GM23248 (cell line): ENCODE measurements around the gene LOC101059915.
"Not testable (repeated sequence)": the region's sequence is repeated elsewhere in the genome, so short reads cannot be mapped to it uniquely, and the experiment has no call there.

Experiments
- DNase-seq: peaks from one replicate; pipeline ENCODE4 v3.0.0-alpha.2; 2015
- H2AFZ ChIP-seq: fragments of 200-600 bp; sonication (generic); 2 replicates; pipeline ENCODE4 v1.6.1; 2016; ENCODE audit warnings: antibody characterized with exemption
- H3F3A ChIP-seq: fragments of 200-600 bp; sonication (generic); 2 replicates; pipeline ENCODE4 v1.6.1; 2016; ENCODE audit warnings: mild to moderate bottlenecking, antibody characterized with exemption, mixed run types; ENCODE audit not compliant: insufficient read depth
- H3K27ac ChIP-seq: fragments of 200-600 bp; sonication (generic); 2 replicates; pipeline ENCODE4 v1.5.1; 2016; ENCODE audit warnings: mild to moderate bottlenecking
- H3K27me3 ChIP-seq: fragments of 200-600 bp; sonication (generic); replicated peaks from 2 replicates; pipeline ENCODE4 v1.6.1; 2016; ENCODE audit warnings: mild to moderate bottlenecking; ENCODE audit not compliant: insufficient read depth
- H3K36me3 ChIP-seq: fragments of 200-600 bp; sonication (generic); 2 replicates; pipeline ENCODE4 v1.6.1; 2016; ENCODE audit warnings: low read depth, mild to moderate bottlenecking
- H3K4me1 ChIP-seq: fragments of 200-600 bp; sonication (generic); 2 replicates; pipeline ENCODE4 v1.6.1; 2016; ENCODE audit warnings: mild to moderate bottlenecking; ENCODE audit not compliant: insufficient read depth
- H3K4me2 ChIP-seq: fragments of 200-600 bp; sonication (generic); one replicate; pipeline ENCODE4 v1.6.1; 2016; ENCODE audit warnings: mild to moderate bottlenecking; ENCODE audit not compliant: unreplicated experiment
- H3K4me3 ChIP-seq: fragments of 200-600 bp; sonication (generic); 2 replicates; pipeline ENCODE4 v1.5.1; 2016; ENCODE audit warnings: mild to moderate bottlenecking
- H3K79me2 ChIP-seq: fragments of 200-600 bp; sonication (generic); 2 replicates; pipeline ENCODE4 v1.6.1; 2016; ENCODE audit warnings: mild to moderate bottlenecking; ENCODE audit not compliant: insufficient read depth
- H3K9ac ChIP-seq: fragments of 200-600 bp; sonication (generic); 2 replicates; pipeline ENCODE4 v1.6.1; 2016; ENCODE audit warnings: mild to moderate bottlenecking
- H3K9me2 ChIP-seq: fragments of 200-600 bp; sonication (generic); 2 replicates; pipeline ENCODE4 v1.6.1; 2016; ENCODE audit warnings: mixed run types, mild to moderate bottlenecking, moderate library complexity; ENCODE audit not compliant: insufficient read depth
- H3K9me3 ChIP-seq: fragments of 200-600 bp; sonication (generic); one replicate; pipeline ENCODE4 v1.6.1; 2017; ENCODE audit warnings: low read depth
- H4K20me1 ChIP-seq: fragments of 200-600 bp; sonication (generic); 2 replicates; pipeline ENCODE4 v1.6.0; 2016; ENCODE audit not compliant: insufficient read depth
- EZH2 ChIP-seq: fragments of 200-600 bp; sonication (generic); IDR thresholded peaks from 2 replicates; pipeline ENCODE4 v1.6.1; 2018; ENCODE audit warnings: antibody characterized with exemption, mild to moderate bottlenecking; ENCODE audit not compliant: insufficient read depth, poor library complexity, severe bottlenecking
- EZH2phosphoT487 ChIP-seq: fragments of 200-600 bp; sonication (generic); IDR thresholded peaks from 2 replicates; pipeline ENCODE4 v1.6.1; 2018; ENCODE audit warnings: antibody characterized with exemption, moderate library complexity, mild to moderate bottlenecking, low read depth; ENCODE audit not compliant: insufficient read depth
- WGBS, 2 experiments: methylation state at CpG; one replicate each; pipeline ENCODE4 v1.1.6; 2015 to 2017; ENCODE audit warnings: low lambda C conversion rate in 2 of 2, low coverage in 1 of 2; ENCODE audit errors: missing lambda C conversion rate in 2 of 2; 5-methylcytosine and 5-hydroxymethylcytosine counted together
- in situ Hi-C: fragments of 300-500 bp; cut with MboI; formaldehyde crosslinking; loops from 2 replicates; pipeline ENCODE4 v1.15.0; 2020

The LOC101059915 gene

DNA sequence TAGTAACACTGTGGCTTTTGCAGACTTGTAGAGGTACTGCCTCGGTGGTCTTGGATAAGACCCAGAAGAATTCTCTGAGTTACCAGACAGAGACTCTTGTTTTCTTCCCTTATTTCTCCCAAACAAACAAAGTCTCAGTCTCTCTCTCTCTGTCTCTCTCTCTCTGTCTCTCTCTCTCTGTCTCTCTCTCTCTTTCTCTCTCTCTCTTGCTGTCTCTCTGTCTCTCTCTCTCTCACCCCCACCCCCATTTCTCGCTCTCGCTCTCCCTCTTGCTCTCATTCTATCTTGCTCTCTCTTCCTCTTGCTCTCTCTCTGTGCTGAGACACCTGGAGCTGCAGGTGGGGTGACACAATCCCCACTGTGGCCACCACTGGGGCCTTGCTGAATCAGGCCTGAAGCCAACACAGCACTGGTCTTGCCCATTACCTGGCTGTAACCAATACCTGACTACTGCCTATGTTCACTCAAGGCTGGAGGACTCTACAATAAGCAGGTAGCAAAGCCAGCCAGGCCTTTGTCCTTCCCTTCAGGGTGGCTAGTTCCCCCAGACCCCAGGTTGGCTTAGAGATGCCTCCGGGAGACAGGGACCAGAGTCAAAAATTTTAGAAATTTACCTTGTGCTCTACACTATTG is 12.3 kb downstream of the LOC101059915 start:
- no peaks in the 10 kb centered on the region for H3K79me2 ChIP-seq
- no peak overlapping the region for H2AFZ ChIP-seq
- no peaks in the 10 kb centered on the region for H3F3A ChIP-seq
- no peaks in the 10 kb centered on the region for H3K4me1 ChIP-seq
- H3K9me2 ChIP-seq: no peaks in the 10 kb centered on the region
- no peak overlapping the region for H3K4me2 ChIP-seq
- H3K4me3 ChIP-seq: no peak overlapping the region
- no peaks in the 10 kb centered on the region for H4K20me1 ChIP-seq
- no peaks in the 10 kb centered on the region for H3K27me3 ChIP-seq
- 78 to 100% methylated on average over 1 to 4 of the region's 4 CpGs for WGBS, 2 experiments
- H3K36me3 ChIP-seq: no peaks in the 10 kb centered on the region
- no peak for DNase-seq
- H3K9me3 ChIP-seq: no peaks in the 10 kb centered on the region
- no peak overlapping the region for H3K9ac ChIP-seq
- in situ Hi-C loops: no loop called here
- TF ChIP-seq EZH2 (no peak), EZH2phosphoT487 (no peak)
- no peak overlapping the region for H3K27ac ChIP-seq

DNA sequence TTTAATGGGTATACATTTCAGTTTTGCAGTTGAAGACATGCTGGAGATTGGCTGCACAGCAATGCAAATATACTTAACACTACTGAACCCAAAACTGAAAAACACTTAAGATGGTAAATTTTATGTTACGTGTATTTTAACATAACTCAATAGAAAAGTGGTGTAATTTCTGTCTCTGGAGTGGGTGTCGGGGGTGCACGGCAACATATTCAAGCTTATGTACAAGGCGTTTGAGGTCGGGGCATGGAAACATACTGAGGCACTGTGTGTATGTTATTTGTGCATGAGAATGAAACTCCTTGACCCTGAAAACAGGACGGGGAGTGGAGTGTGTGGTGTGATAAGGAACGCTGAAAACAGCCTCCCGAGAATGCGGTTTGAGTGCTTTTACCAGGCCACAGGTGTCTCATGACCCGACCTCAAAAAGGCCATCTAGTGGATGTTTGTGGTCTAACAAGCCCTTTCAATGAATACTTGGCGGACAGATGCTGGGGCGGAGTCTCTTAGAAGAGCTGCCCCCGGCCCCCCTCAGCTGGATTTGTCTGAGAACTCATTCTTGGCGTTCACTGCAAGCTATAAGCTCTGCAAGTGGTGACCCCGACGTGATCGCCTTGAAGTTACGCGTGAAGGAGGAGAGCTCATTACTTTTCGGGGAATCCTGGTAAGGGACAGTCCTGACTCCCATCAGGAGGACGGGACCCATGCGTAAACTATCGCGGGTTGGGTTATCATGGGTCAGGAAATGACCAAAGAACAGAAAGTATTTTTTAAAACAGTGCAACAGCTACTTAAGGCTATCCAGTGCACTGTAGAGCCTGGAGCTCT is 29.5 kb downstream of the LOC101059915 start:
- H3K4me1 ChIP-seq, H3K27me3 ChIP-seq, H3K9ac ChIP-seq, H4K20me1 ChIP-seq, H3K27ac ChIP-seq, H2AFZ ChIP-seq, H3K9me3 ChIP-seq, H3F3A ChIP-seq, DNase-seq, H3K4me2 ChIP-seq, in situ Hi-C loops, H3K36me3 ChIP-seq, H3K79me2 ChIP-seq, H3K4me3 ChIP-seq, H3K9me2 ChIP-seq: not testable (repeated sequence)
- WGBS, 2 experiments: no CpG with 5 or more reads among the region's 24 CpGs

DNA sequence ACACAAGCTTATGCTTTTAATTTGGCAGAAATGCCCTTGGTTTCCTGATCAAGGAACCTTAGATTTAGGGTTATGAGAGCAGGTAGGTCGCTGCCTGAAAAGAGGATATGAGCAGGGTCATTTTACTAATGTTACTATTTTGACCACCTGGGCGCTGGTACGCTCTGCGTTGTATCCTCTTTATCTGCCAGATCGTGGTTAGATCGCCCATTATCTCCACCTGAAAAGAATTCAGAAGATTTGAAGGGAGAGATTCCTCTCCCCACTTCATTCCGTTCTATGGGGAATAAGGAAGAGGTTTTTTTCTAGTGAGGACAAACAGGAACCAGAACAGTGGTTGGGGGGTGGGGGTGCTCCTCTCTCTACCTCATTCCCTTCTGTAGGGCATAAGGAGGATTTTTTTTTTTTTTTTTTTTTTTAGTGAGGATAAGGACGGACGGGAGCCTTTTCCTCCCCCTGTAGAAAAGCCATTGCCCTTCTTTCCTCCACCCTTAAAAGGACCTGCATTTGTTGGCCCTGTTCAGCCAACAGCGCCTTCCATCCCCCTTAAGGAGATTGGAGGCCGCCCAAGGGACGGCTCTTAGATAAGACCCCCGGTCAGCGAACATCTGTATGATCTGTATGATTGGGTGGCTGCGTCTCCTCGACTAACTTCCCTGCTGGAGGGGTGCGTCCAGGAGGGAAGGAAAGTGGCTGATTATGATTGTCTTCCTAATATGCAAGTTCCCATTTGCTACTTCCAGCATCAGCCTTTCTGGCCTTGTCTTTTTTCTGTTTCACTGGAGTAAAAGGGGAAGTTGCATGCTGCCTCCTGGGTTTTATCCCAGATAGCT is 30.3 kb downstream of the LOC101059915 start:
- H3K9ac ChIP-seq, H3K4me3 ChIP-seq, H3K9me2 ChIP-seq, H3K9me3 ChIP-seq, DNase-seq, H3F3A ChIP-seq, H3K27me3 ChIP-seq, H4K20me1 ChIP-seq, H3K36me3 ChIP-seq, H3K4me2 ChIP-seq, H3K4me1 ChIP-seq, H3K27ac ChIP-seq, H3K79me2 ChIP-seq, H2AFZ ChIP-seq, in situ Hi-C loops: not testable (repeated sequence)
- WGBS, 2 experiments: no CpG with 5 or more reads among the region's 17 CpGs

DNA sequence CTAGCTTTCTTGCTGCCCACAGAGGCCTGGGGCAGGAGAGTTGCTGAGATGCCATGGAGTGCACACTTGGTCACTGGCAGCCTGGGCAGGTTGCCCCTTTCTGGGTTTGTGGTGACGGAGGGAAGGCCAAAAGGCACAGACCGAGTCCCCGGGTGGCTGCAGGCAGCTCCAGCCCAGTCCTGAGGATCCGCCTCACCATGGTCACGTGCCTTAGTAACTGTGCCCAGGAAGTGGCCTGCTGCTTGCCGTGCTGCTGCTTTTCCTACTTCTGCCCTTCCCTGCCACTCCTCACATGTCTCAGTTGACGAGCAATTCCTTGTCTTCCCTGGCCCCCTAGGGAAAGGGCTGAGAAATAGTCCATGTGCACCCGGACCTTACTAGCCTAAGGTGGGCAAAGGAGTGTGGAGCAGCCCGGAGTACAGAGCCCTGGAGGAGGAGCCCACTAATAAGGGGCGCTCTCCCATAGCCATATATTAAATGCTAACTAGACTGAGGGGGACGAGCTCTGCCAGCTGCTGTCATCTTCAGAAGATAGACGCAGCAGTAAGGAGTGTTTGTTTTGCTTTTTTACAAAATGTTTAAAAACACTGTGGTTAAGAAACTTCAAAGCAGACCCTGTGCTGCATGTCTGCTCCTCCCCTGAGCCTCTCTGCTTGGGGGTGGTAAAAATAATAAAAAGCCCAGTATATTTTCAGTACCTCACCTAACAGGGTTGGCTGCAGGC is 31.1 kb downstream of the LOC101059915 start:
- H3K79me2 ChIP-seq, H4K20me1 ChIP-seq, H3K36me3 ChIP-seq, H3K4me3 ChIP-seq, DNase-seq, H2AFZ ChIP-seq, H3K27me3 ChIP-seq, H3K4me1 ChIP-seq, H3K9ac ChIP-seq, H3K4me2 ChIP-seq, H3F3A ChIP-seq, H3K9me2 ChIP-seq, in situ Hi-C loops, H3K9me3 ChIP-seq, H3K27ac ChIP-seq: not testable (repeated sequence)
- no CpG with 5 or more reads among the region's 12 CpGs for WGBS, 2 experiments

DNA sequence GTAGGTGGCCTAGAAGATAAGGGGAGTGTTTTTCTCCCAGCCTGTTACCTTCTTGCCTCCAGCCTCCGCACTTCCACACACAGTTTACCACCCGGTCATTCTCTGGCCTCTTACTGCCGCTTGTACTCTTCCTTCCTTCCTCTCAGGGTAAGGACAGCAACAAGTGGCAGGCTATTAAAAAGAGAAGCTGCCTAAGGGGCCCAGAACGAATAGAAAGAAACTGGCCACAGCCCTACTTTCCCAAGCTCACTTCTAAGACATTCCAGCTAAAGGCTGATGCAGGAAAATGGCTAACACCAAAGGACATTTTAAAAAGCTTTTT is 31.6 kb downstream of the LOC101059915 start:
- in situ Hi-C loops, DNase-seq, H3K27ac ChIP-seq, H3K9me2 ChIP-seq, H4K20me1 ChIP-seq, H3K4me3 ChIP-seq, H3K4me1 ChIP-seq, H3F3A ChIP-seq, H3K36me3 ChIP-seq, H3K4me2 ChIP-seq, H3K27me3 ChIP-seq, H3K9me3 ChIP-seq, H3K79me2 ChIP-seq, H2AFZ ChIP-seq, H3K9ac ChIP-seq: not testable (repeated sequence)
- WGBS, 2 experiments: no CpG with 5 or more reads among the region's 4 CpGs

DNA sequence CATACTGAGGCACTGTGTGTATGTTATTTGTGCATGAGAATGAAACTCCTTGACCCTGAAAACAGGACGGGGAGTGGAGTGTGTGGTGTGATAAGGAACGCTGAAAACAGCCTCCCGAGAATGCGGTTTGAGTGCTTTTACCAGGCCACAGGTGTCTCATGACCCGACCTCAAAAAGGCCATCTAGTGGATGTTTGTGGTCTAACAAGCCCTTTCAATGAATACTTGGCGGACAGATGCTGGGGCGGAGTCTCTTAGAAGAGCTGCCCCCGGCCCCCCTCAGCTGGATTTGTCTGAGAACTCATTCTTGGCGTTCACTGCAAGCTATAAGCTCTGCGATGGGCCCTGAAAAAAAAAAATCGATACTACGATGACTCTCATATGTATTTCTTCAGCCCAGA is 35.5 kb downstream of the LOC101059915 start:
- H3K36me3 ChIP-seq, H3K79me2 ChIP-seq, H2AFZ ChIP-seq, H3K4me2 ChIP-seq, H3K27me3 ChIP-seq, in situ Hi-C loops, H3K4me3 ChIP-seq, H3K9me2 ChIP-seq, H3K9ac ChIP-seq, H3K9me3 ChIP-seq, H3F3A ChIP-seq, H3K4me1 ChIP-seq, H4K20me1 ChIP-seq, H3K27ac ChIP-seq, DNase-seq: not testable (repeated sequence)
- whole genome bisulfite sequencing, 2 experiments: no CpG with 5 or more reads among the region's 12 CpGs
